SKM-1 (cell line): ENCODE measurements around the gene CHST1.

Source experiments
- DNase-seq: peaks from one replicate; lab custom pipeline; 2025; ENCODE audit not compliant: unreplicated experiment; lab: John Stamatoyannopoulos, UW

CHST1 gene

GRCh38 chr11:45646275-45646927, 19.0 kb downstream of the CHST1 start:
- no peak for DNase-seq

- DNase-seq = no peak
These were observed 20.2 kb downstream of the CHST1 start for GRCh38 chr11:45644981-45645889.

GRCh38 chr11:45643598-45644260, 21.7 kb downstream of the CHST1 start:
- no peak for DNase-seq

- no peak for DNase-seq
These were observed 23.5 kb downstream of the CHST1 start for GRCh38 chr11:45641961-45642360.

GRCh38 chr11:45638051-45638450, 27.4 kb downstream of the CHST1 start:
- no peak for DNase-seq

- DNase-seq = no peak
These were observed 29.5 kb downstream of the CHST1 start for GRCh38 chr11:45635907-45636306.

GRCh38 chr11:45625611-45626010, 39.8 kb downstream of the CHST1 start:
- DNase-seq = no peak

GRCh38 chr11:45624095-45624494, 41.3 kb downstream of the CHST1 start:
- no peak for DNase-seq

- no peak for DNase-seq
These were observed 42.6 kb downstream of the CHST1 start for GRCh38 chr11:45622861-45623260.

- DNase-seq = no peak
These were observed 43.1 kb downstream of the CHST1 start for GRCh38 chr11:45622283-45622682.

- no peak for DNase-seq
These were observed 43.8 kb downstream of the CHST1 start for GRCh38 chr11:45621588-45621987.

- no peak for DNase-seq
These were observed 45.2 kb downstream of the CHST1 start for GRCh38 chr11:45620243-45620642.

GRCh38 chr11:45618897-45619296, 46.5 kb downstream of the CHST1 start:
- no peak for DNase-seq

GRCh38 chr11:45617871-45618601, 47.4 kb downstream of the CHST1 start:
- no peak for DNase-seq

GRCh38 chr11:45616802-45617549, 48.4 kb downstream of the CHST1 start:
- no peak for DNase-seq

- DNase-seq = no peak
These were observed 50.1 kb downstream of the CHST1 start for GRCh38 chr11:45615182-45615792.

GRCh38 chr11:45614196-45614828, 51.1 kb downstream of the CHST1 start:
- DNase-seq = no peak

- DNase-seq = no peak
These were observed 54.8 kb downstream of the CHST1 start for GRCh38 chr11:45610627-45611026.

GRCh38 chr11:45609902-45610301, 55.5 kb downstream of the CHST1 start:
- DNase-seq = no peak

GRCh38 chr11:45609337-45609736, 56.1 kb downstream of the CHST1 start:
- no peak for DNase-seq
